B cell (primary cell): ENCODE measurements around the gene SLC22A12.

Experiments used
- EZH2 ChIP-seq: IDR thresholded peaks from 2 replicates; pipeline ENCODE4 v1.6.1; 2012; ENCODE audit warnings: borderline replicate concordance, low read depth, mild to moderate bottlenecking, moderate library complexity, low read length; ENCODE audit not compliant: insufficient read depth, poor library complexity, severe bottlenecking
- TF ChIP-seq, protein P1 (sequence below): fragments of 200-600 bp; IDR thresholded peaks from one replicate; pipeline ENCODE4 v1.8.0; 2022; ENCODE audit warnings: antibody characterized with exemption, mild to moderate bottlenecking

DNA sequence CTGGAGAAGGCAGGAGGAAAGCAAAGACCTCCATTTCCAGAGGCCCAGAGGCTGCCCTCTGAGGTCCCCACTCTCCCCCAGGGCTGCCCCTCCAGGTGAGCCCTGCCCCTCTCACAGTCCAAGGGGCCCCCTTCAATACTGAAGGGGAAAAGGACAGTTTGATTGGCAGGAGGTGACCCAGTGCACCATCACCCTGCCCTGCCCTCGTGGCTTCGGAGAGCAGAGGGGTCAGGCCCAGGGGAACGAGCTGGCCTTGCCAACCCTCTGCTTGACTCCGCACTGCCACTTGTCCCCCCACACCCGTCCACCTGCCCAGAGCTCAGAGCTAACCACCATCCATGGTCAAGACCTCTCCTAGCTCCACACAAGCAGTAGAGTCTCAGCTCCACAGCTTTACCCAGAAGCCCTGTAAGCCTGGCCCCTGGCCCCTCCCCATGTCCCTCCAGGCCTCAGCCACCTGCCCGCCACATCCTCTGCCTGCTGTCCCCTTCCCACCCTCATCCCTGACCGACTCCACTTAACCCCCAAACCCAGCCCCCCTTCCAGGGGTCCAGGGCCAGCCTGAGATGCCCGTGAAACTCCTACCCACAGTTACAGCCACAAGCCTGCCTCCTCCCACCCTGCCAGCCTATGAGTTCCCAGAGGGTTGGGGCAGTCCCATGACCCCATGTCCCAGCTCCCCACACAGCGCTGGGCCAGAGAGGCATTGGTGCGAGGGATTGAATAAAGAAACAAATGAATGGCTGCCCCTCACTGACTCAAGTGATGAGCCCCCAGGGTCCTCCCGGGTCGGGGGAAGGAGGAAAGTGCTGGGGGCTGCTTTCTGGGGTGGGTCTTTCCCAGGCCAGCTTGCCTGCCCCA lies 10.8 kb downstream of the SLC22A12 start:
- TF ChIP-seq EZH2: no peak
- TF ChIP-seq, protein P1, sequence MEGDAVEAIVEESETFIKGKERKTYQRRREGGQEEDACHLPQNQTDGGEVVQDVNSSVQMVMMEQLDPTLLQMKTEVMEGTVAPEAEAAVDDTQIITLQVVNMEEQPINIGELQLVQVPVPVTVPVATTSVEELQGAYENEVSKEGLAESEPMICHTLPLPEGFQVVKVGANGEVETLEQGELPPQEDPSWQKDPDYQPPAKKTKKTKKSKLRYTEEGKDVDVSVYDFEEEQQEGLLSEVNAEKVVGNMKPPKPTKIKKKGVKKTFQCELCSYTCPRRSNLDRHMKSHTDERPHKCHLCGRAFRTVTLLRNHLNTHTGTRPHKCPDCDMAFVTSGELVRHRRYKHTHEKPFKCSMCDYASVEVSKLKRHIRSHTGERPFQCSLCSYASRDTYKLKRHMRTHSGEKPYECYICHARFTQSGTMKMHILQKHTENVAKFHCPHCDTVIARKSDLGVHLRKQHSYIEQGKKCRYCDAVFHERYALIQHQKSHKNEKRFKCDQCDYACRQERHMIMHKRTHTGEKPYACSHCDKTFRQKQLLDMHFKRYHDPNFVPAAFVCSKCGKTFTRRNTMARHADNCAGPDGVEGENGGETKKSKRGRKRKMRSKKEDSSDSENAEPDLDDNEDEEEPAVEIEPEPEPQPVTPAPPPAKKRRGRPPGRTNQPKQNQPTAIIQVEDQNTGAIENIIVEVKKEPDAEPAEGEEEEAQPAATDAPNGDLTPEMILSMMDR: no peak
